GM23338 (cell line): ENCODE data around the gene SLC9C2. TPM values are rescaled to one million over a fixed set of nuclear protein-coding genes. Genes with fewer than 3 reads are reported as not detected.

Experiments used
- ATAC-seq: fragments of 200-7000 bp; cut with Tn5 transposase; 3 replicates; pipeline ENCODE4 v1.9.1; 2020
- DNase-seq: peaks from one replicate; pipeline ENCODE4 v3.0.0-alpha.2; 2015; ENCODE audit warnings: low spot score
- H2AFZ ChIP-seq: fragments of 200-600 bp; sonication (generic); 2 replicates; pipeline ENCODE4 v1.8.0; 2016; ENCODE audit warnings: antibody characterized with exemption, mild to moderate bottlenecking, moderate library complexity
- H3F3A ChIP-seq: fragments of 200-600 bp; sonication (generic); replicated peaks from 2 replicates; pipeline ENCODE4 v1.8.0; 2017; ENCODE audit warnings: antibody characterized with exemption, mixed run types, low read depth
- H3K27ac ChIP-seq: fragments of 200-600 bp; sonication (generic); 2 replicates; pipeline ENCODE4 v1.6.1; 2016; ENCODE audit warnings: low read depth
- H3K27me3 ChIP-seq: fragments of 200-600 bp; sonication (generic); 2 replicates; pipeline ENCODE4 v1.8.0; 2016; ENCODE audit warnings: mild to moderate bottlenecking, mixed run types, moderate library complexity; ENCODE audit not compliant: insufficient read depth
- H3K36me3 ChIP-seq: fragments of 200-600 bp; sonication (generic); 2 replicates; pipeline ENCODE4 v1.8.0; 2016; ENCODE audit warnings: mild to moderate bottlenecking; ENCODE audit not compliant: insufficient read depth
- H3K4me1 ChIP-seq: fragments of 200-600 bp; sonication (generic); 2 replicates; pipeline ENCODE4 v1.8.0; 2016; ENCODE audit warnings: mild to moderate bottlenecking, moderate library complexity; ENCODE audit not compliant: insufficient read depth
- H3K4me2 ChIP-seq: fragments of 200-600 bp; sonication (generic); 2 replicates; pipeline ENCODE4 v1.7.1; 2017; ENCODE audit warnings: mixed run types
- H3K4me3 ChIP-seq: fragments of 200-600 bp; sonication (generic); 2 replicates; pipeline ENCODE4 v1.6.1; 2016; ENCODE audit warnings: mixed run types
- H3K79me2 ChIP-seq: fragments of 200-600 bp; sonication (generic); replicated peaks from 2 replicates; pipeline ENCODE4 v1.8.0; 2017; ENCODE audit warnings: mild to moderate bottlenecking; ENCODE audit not compliant: insufficient read depth
- H3K9me2 ChIP-seq: fragments of 200-600 bp; sonication (generic); 2 replicates; pipeline ENCODE4 v1.8.0; 2017; ENCODE audit not compliant: insufficient read depth
- H4K20me1 ChIP-seq: fragments of 200-600 bp; sonication (generic); replicated peaks from 2 replicates; pipeline ENCODE4 v1.8.0; 2017; ENCODE audit warnings: mild to moderate bottlenecking; ENCODE audit not compliant: insufficient read depth
- H3K27ac Mint-ChIP-seq: 2 replicates; pipeline ENCODE4 v1.8.0; 2020; ENCODE audit warnings: inconsistent platforms, mild to moderate bottlenecking, moderate library complexity, mixed read lengths
- H3K27me3 Mint-ChIP-seq: 3 replicates; pipeline ENCODE4 v1.8.0; 2022; ENCODE audit warnings: low read depth, mild to moderate bottlenecking, moderate library complexity, mixed read lengths, inconsistent platforms; ENCODE audit not compliant: insufficient read depth, poor library complexity
- H3K36me3 Mint-ChIP-seq: 3 replicates; pipeline ENCODE4 v1.8.0; 2021; ENCODE audit warnings: low read depth, mild to moderate bottlenecking, inconsistent platforms, moderate library complexity, mixed read lengths
- H3K4me1 Mint-ChIP-seq: 3 replicates; pipeline ENCODE4 v1.8.0; 2020; ENCODE audit warnings: mild to moderate bottlenecking, inconsistent platforms, mixed read lengths
- H3K4me3 Mint-ChIP-seq: 3 replicates; pipeline ENCODE4 v1.8.0; 2021; ENCODE audit warnings: moderate library complexity, mild to moderate bottlenecking, inconsistent platforms, mixed read lengths
- H3K9me3 Mint-ChIP-seq: 3 replicates; pipeline ENCODE4 v1.8.0; 2020; ENCODE audit warnings: moderate library complexity, mild to moderate bottlenecking, inconsistent platforms, mixed read lengths
- EZH2 ChIP-seq: fragments of 200-600 bp; sonication (generic); IDR thresholded peaks from one replicate; pipeline ENCODE4 v1.8.0; 2017; ENCODE audit warnings: antibody characterized with exemption, mild to moderate bottlenecking, low read depth; ENCODE audit not compliant: unreplicated experiment
- POLR2AphosphoS5 ChIP-seq: IDR thresholded peaks from 2 replicates; pipeline ENCODE4 v1.6.1; 2016; ENCODE audit warnings: antibody characterized with exemption, low read depth
- STAT1 ChIP-seq: IDR thresholded peaks from one replicate; pipeline ENCODE4 v1.6.1; 2016; ENCODE audit warnings: antibody characterized with exemption; ENCODE audit not compliant: unreplicated experiment
- ZNF331 ChIP-seq: fragments of 250-450 bp; sonication (Bioruptor Pico); IDR thresholded peaks from 2 replicates; pipeline ENCODE4 v1.5.0; 2020; ENCODE audit warnings: low read depth, mild to moderate bottlenecking, moderate library complexity
- polyA plus RNA-seq: library from polyadenylated mRNA; unstranded; fragments of >200 nt; fragmentation: Nextera tagmentation; extraction: Ambion mirVana; gene quantifications from 2 replicates; pipeline ENCODE4 v1.2.1, GENCODE V29; 2016
- total RNA-seq: library from RNA; depleted of rRNA; stranded (reverse); fragments of >200 nt; shearing (Covaris generic); gene quantifications from 2 replicates; pipeline ENCODE4 v1.2.3, GENCODE V29; 2014
- TF ChIP-seq, protein P1 (sequence below): fragments of 250-450 bp; sonication (Bioruptor Pico); IDR thresholded peaks from 2 replicates; pipeline ENCODE4 v1.5.0; 2020; ENCODE audit warnings: mild to moderate bottlenecking, moderate library complexity
- TF ChIP-seq, protein P2 (sequence below), 2 experiments: fragments of 200-600 bp in 1 of 2; sonication (generic) in 1 of 2; conservative IDR thresholded peaks; 2 replicates each; pipeline versions ENCODE4 v1.5.1 to v1.6.1; 2016 to 2017; ENCODE audit warnings: antibody characterized with exemption in 2 of 2, low read depth in 2 of 2, mild to moderate bottlenecking in 2 of 2, moderate library complexity in 1 of 2

Gene SLC9C2
- total and polyA plus RNA-seq, 2 experiments from 2014 or later, result not detected

DNA sequence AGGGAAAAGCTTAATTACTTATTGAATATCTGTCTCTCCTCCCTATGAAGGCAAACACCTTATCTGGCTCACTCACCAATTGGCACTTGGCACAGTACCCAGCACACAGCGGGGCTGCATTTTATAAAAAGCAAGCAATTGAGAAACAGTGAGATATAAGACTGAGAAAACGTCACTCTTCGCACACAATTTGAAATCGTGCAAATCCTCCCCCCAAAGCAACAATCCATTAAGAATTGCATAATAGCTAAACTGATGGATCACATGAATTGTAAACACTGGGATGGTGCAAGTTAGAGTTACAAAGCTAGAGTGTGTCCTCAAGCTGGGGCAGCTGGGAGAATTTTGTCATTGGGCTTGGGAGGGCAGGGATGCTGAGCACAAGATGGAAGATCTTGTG, 98.6 kb downstream of the SLC9C2 start:
- Histone ChIP-seq H3K4me1 (peaks cover 17% of the 10 kb centered on the region), H2AFZ (no peak overlapping the region), H3K9me2 (no peaks in the 10 kb centered on the region), H3K27me3 (no peaks in the 10 kb centered on the region), H3K4me2 (no peak overlapping the region), H3K36me3 (0 out of 2 replicates have a peak, but pooled peaks cover under 1% of the 10 kb centered on the region), H3K27ac (no peak overlapping the region), H4K20me1 (no peaks in the 10 kb centered on the region), H3F3A (no peaks in the 10 kb centered on the region), H3K4me3 (no peak overlapping the region), H3K79me2 (no peaks in the 10 kb centered on the region)
- ATAC-seq (no peak), DNase-seq (no peak)
- peaks cover 21% of the 10 kb centered on the region for H3K4me1 Mint-ChIP-seq
- H3K4me3 Mint-ChIP-seq, result no peak overlapping the region
- peaks cover 3% of the 10 kb centered on the region; the same call in 2 of the 3 replicates for H3K36me3 Mint-ChIP-seq
- no peak overlapping the region for H3K27ac Mint-ChIP-seq
- TF ChIP-seq, protein P1, sequence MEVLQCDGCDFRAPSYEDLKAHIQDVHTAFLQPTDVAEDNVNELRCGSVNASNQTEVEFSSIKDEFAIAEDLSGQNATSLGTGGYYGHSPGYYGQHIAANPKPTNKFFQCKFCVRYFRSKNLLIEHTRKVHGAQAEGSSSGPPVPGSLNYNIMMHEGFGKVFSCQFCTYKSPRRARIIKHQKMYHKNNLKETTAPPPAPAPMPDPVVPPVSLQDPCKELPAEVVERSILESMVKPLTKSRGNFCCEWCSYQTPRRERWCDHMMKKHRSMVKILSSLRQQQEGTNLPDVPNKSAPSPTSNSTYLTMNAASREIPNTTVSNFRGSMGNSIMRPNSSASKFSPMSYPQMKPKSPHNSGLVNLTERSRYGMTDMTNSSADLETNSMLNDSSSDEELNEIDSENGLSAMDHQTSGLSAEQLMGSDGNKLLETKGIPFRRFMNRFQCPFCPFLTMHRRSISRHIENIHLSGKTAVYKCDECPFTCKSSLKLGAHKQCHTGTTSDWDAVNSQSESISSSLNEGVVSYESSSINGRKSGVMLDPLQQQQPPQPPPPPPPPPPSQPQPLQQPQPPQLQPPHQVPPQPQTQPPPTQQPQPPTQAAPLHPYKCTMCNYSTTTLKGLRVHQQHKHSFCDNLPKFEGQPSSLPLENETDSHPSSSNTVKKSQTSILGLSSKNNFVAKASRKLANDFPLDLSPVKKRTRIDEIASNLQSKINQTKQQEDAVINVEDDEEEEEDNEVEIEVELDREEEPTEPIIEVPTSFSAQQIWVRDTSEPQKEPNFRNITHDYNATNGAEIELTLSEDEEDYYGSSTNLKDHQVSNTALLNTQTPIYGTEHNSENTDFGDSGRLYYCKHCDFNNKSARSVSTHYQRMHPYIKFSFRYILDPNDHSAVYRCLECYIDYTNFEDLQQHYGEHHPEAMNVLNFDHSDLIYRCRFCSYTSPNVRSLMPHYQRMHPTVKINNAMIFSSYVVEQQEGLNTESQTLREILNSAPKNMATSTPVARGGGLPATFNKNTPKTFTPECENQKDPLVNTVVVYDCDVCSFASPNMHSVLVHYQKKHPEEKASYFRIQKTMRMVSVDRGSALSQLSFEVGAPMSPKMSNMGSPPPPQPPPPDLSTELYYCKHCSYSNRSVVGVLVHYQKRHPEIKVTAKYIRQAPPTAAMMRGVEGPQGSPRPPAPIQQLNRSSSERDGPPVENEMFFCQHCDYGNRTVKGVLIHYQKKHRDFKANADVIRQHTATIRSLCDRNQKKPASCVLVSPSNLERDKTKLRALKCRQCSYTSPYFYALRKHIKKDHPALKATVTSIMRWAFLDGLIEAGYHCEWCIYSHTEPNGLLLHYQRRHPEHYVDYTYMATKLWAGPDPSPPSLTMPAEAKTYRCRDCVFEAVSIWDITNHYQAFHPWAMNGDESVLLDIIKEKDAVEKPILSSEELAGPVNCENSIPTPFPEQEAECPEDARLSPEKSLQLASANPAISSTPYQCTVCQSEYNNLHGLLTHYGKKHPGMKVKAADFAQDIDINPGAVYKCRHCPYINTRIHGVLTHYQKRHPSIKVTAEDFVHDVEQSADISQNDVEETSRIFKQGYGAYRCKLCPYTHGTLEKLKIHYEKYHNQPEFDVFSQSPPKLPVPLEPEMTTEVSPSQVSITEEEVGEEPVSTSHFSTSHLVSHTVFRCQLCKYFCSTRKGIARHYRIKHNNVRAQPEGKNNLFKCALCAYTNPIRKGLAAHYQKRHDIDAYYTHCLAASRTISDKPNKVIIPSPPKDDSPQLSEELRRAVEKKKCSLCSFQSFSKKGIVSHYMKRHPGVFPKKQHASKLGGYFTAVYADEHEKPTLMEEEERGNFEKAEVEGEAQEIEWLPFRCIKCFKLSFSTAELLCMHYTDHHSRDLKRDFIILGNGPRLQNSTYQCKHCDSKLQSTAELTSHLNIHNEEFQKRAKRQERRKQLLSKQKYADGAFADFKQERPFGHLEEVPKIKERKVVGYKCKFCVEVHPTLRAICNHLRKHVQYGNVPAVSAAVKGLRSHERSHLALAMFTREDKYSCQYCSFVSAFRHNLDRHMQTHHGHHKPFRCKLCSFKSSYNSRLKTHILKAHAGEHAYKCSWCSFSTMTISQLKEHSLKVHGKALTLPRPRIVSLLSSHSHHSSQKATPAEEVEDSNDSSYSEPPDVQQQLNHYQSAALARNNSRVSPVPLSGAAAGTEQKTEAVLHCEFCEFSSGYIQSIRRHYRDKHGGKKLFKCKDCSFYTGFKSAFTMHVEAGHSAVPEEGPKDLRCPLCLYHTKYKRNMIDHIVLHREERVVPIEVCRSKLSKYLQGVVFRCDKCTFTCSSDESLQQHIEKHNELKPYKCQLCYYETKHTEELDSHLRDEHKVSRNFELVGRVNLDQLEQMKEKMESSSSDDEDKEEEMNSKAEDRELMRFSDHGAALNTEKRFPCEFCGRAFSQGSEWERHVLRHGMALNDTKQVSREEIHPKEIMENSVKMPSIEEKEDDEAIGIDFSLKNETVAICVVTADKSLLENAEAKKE (CRISPR knock-in tag), result no peak
- TF ChIP-seq POLR2AphosphoS5 (no peak), ZNF331 (CRISPR knock-in tag) (no peak), STAT1 (no peak), EZH2 (no peak)
- TF ChIP-seq, protein P2, sequence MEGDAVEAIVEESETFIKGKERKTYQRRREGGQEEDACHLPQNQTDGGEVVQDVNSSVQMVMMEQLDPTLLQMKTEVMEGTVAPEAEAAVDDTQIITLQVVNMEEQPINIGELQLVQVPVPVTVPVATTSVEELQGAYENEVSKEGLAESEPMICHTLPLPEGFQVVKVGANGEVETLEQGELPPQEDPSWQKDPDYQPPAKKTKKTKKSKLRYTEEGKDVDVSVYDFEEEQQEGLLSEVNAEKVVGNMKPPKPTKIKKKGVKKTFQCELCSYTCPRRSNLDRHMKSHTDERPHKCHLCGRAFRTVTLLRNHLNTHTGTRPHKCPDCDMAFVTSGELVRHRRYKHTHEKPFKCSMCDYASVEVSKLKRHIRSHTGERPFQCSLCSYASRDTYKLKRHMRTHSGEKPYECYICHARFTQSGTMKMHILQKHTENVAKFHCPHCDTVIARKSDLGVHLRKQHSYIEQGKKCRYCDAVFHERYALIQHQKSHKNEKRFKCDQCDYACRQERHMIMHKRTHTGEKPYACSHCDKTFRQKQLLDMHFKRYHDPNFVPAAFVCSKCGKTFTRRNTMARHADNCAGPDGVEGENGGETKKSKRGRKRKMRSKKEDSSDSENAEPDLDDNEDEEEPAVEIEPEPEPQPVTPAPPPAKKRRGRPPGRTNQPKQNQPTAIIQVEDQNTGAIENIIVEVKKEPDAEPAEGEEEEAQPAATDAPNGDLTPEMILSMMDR (conservative IDR thresholded peaks at IDR 0.05; ENCODE audit: low read depth in 2 of 2), result no peak
- H3K9me3 Mint-ChIP-seq, result 0 out of 3 replicates have a peak, but pooled peaks cover 3% of the 10 kb centered on the region
- peaks cover 2% of the 10 kb centered on the region for H3K27me3 Mint-ChIP-seq
